Activated naive CD4-positive, alpha-beta T cell (primary cell): ENCODE measurements around the gene EBF3.

ENCODE experiments used
- DNase-seq, 4 experiments: peaks; one replicate each; lab custom pipeline; 2025; lab: John Stamatoyannopoulos, UW

The EBF3 gene

DNA sequence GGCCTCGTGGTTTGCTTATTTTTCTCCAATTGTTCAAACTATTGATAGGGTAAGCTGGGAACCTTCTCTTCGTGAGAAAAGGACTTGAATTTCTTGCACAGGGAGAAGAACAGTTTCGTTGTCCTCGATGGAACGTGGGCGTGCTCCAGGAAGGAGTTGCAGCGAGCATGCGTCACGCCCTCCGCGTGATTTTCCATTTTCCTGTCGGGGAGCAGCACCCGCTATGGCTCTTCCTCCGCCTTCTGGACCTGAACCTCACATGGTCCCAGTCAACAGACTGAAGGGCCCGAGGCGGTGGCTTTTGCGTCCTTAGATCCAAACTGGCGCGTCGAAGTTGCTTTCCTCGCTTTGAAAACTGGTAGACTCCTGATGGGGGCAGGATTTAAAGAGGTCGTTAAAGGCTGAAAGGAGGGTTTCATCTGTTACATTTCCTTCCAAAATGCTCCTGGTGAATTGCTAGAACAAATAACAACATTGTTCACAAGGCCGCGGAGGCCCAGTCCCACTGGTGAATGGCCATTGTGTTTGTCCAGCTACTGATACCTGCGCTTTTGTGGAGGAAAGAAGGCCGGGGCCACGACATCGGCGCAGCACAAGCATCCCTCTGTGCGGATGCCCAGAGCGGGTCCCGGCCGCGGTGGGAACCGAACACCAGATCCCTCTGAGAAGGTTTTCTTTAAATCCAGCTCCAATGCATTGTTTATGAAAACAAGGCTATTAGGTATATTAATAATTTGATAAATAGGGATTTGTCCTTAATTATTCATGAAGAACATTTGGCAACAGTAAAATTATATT is 75.9 kb downstream of the EBF3 start:
- no peak for DNase-seq

DNA sequence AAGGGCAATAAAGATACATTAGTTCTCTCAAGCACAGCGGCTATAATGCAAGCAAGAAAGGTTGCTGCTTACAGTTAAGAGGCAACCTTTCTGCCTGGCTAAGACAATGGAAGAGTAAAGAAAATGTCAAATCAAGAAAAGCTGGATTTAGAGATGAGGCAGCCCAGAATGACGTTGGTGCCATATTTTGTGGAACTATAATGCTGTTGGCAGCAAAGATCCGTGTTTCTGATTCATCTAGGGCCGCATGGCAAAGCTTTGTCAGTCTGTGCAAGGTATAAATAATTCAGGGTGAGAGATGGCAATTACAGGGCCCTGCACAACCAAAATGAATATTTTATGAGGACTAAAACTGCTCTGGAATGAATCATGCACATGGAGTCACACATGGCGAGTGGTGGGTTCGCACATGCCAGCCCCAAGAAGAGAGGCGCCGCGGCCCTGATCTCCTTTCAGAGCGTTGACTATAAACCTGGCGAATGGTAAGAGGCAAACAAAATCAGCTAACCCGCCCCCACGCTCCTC is 76.6 kb downstream of the EBF3 start:
- DNase-seq = no peak

DNA sequence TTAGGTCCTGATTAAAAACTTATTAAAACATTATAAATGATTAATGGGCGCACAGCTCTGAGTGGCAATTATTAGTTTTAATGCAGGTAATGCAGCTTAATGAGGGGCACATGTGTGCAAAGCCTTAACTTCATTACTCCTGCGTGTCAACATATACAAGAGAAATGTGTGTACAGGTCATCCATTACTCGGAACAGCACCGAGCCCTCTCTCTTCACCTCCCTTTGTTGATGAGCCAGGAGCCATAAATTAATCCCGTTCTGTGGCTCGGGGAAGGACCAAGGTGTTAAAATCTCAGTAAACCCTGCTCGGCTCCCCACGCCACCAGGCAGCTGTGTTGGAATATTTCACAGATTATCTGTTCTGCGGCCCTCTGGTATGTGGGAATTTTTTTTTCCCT is 77.8 kb downstream of the EBF3 start:
- no peak for DNase-seq

DNA sequence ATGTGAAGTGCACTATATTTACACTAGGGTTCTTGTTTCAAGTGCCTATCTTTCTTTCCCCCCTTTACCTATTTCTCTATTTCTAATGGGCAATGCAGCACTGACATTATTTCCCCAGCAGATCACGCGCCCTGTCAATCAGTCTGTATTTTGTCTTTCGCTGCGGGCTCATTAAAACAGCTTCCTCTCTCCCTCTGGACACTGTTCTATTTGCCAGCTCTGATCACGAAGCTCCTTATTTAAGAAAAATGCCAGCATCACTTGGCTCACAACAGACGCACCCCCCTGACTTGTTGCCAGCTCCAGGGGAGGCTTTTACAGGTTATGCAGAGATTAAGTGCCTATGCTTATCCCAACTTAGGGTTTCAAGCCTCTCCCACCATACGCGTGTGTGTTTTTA is 78.5 kb downstream of the EBF3 start:
- DNase-seq = no peak

DNA sequence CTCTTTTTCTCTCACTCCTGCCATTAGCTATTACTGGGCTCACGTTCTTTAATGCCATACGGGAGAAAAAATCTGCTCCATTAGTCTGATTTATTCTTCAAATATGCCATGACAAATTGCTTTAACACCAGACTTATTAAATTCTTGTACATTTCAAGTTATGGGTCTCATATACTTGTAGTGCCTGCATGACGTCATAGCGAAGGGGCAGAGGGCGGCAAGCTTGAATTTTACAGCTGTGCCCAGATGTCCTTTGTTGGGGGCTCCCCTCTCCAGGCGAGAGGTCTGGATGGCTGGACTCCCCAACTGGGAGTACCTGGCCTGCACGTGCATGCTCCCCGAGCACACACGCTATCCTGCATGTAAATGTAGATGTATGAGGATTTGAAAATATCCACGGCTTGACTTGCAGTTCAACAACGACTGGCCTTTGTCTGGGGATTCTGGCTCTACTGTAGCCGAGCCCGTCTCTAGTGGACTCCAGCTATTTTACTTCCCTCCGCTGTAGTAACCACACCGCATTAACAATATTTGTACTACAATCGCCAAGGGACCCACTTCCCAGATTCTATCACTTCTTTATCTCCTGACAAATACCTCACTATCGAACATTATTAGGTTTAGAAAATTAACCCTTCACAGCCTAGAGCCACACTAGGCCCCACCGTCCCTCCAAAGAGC is 79.5 kb downstream of the EBF3 start:
- DNase-seq = no peak

DNA sequence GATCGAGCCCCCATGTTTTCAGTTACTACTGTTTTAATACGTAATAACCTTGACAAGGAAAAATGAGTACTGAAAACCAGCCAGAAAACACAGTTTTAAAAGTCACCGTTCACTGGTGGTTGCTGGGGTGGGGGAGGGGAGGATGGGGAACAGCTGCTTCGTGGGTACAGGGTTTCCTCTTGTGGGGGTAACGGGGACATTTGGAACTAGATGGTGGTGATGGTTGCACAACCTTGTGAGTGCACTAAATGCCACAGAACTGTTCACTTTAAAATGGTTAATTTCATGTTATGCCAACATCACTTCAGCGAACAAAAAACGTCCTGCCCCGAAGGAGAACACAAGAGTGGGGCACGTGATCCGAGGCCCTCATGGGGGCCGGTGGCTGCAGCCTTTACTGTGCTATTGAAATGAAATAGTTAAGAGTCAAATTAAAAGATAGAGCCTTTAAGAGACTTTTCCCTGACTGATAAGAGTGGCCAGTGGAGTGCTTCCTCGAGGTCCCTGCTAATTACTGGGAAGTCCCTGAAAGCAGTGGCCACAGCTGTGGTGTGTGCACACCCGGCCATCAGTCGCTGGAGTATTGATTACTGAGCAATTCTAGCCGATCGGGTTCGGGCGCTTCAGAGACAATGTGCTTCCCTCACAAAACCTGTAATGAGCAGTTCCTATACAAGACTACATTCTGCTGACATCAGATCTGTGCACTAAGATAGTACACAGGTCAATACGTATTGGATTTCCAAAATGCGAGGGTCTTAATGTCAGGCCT is 80.3 kb downstream of the EBF3 start:
- DNase-seq = no peak

DNA sequence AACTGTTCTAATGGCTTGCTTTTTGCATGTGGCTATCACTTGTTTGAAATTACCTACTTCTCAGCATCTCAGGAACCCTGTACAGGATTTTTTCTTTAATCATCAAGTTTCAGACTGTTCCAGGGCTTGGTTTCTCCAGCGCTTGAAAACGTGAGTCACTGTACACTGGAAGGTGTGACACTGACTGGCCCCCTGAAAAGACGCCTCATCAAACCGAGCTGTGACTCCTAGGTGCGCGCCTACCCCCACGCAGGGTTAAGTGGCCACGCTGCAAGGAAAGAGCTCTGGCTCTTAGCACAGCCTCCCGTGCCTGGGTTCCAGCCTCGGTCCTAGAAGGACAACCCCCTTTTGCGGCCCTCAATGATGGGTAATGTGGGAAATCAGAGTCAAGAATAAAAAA is 81.0 kb downstream of the EBF3 start:
- DNase-seq = no peak

DNA sequence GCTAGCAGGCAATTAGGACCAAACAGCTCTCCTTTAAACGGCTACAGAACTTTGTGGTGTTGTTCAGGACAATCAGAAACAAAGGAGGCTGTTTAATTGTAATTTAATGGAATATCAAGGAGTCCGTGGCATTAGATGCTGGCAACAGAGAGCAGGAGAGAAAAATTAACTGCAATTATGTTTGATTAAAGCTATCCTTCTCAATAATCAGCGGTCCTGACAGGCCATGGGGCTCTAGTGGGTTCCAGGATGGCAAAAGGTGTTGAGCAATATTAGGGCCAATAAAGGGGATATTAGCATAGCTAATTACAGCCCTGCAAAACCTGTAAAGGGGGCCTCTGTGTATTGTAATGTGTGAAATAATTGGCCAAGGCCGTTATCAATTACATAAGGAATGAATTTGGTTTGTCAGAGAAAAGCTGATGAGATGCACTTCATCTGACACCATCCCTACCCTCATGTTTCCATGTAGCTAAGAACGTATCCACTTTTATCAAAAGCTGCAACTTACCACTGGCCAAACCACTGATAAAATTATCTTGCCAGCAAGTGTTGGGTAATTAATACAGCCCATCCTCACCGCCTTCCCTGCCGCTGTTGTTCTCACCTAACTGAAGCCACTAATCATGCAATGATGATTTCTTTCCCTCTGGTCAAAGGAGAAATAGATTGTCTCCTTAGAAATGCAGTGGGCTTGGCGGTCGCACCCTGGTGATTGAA is 81.6 kb downstream of the EBF3 start:
- DNase-seq = no peak

DNA sequence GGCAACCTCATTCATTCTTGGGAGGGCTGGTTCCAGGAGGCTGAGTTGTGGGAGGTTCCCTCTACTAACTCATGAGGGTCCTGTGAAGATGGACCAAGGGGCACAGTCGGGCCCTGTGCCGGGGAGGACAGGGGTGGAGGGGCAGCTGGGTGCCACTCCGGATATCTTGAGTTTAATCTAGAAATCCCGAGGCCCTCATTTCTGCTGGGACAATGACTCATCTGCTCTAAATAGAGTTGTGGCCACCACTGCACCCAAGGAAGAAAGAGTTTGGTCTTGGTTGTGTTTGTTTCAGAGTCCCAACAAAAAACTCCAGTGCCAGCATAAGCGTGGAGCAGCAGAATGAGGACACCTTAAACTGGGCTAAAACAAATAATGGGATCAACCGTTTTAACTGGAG is 82.4 kb downstream of the EBF3 start:
- DNase-seq = no peak

DNA sequence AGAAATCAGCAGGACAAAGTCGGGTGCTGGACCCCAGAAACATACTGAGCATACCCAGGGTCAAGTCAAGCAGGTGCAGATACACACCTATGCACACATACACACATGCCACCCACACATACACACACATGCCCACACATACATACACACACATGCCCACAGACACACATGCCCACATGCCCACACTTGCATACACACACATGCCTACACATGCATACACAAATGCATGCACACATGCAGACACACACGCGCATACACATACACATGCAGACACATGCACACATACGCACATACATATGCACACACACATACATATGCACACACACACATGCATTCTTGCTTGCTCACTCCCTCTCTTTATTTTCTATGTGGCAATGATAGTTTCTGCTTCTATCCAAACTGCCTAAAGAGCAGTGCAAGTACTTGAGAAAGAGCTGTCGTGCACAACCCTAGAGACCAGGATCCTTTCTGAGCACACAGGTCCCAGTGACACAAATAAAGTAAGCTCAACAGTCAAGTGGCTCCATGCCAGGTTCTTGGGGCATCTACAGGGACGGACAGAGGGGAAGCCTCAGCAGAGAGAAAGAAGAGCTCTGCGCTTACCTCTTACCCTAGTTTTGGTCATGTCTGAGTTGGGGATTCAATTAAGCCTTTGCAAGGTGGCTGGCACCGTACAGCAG is 83.7 kb downstream of the EBF3 start:
- DNase-seq = no peak

DNA sequence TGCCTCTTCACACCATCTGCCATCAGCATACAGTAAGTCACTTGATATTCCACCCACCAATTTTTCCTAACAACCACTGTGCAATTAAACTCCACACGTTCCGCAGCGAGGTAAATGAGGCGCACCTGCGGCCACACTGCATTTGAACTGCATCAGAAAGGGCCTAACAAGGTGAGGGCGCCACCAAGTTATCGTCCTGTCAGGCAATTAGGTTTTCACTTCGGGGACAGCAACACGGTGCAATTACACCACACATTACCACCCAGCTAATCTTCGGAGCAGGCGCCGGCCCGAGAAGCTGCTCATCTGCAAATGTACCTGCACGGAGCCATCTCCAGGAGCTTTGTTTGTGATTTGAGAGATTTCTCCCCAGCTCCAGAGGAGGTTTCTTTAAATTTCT is 84.4 kb downstream of the EBF3 start:
- no peak for DNase-seq

DNA sequence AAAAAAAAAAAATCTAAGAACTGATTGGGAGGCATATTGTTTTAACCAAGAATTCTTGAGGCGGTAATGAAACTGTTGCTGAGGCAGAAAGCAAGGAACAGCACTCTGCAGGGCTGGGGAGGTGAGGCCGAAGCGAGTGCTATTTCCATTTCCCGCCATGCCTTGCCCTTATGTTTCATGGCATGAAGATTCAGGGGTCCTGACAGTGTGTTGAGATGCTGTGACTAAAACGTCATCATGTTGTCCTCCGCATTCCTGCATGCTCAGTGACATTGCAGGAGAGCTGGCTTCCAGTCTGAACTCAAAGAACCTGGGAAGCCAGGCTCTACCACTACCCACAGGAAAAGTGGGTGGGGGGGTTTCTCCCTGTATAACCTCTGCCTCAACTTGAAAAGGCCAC is 85.2 kb downstream of the EBF3 start:
- no peak for DNase-seq

DNA sequence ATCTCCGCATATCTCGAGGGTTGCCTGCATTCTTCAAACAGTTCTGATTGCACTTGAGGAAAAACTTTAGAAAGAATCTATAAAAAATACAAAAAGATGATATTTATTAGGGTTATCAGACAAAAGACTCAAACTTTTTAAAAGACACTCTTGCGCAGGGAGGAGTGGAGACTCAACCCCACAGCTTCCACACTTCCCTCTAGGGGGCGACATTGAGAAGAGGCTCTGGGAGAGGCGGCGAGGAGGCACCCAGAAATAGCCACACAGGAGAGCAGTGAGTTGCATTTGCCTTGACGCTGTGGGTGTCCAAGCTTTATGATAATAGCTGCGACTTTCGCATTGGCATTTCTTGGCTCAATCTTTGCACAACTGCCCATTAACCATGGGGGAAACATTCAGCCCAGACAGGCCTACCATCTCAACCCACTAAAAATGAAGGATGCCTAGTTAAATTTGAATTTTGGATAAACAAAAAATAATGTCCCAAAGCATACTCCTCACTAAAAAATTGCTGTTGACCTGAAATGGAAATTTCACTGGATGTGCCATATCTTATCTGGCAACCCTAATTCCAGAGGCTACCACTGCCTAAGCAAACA is 86.2 kb downstream of the EBF3 start:
- no peak for DNase-seq

DNA sequence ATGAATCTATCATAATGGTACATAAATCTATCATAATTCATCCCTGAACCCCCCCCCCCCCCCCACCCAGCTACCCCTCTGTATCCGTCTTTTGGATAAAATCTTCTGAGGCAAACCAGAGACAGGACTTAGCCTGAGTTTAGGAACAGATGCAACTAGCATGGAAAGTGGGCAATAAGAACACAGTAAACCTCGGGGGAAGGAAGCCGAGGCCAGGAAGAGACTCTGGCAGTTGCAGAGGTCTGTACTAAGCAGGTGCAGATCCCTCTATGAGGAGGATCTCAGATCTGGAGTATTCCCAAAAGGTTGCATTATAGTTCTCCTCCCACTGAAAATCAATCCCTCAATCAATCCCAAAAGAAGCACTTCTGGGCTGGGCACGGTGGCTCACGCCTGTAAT is 87.2 kb downstream of the EBF3 start:
- DNase-seq = no peak

DNA sequence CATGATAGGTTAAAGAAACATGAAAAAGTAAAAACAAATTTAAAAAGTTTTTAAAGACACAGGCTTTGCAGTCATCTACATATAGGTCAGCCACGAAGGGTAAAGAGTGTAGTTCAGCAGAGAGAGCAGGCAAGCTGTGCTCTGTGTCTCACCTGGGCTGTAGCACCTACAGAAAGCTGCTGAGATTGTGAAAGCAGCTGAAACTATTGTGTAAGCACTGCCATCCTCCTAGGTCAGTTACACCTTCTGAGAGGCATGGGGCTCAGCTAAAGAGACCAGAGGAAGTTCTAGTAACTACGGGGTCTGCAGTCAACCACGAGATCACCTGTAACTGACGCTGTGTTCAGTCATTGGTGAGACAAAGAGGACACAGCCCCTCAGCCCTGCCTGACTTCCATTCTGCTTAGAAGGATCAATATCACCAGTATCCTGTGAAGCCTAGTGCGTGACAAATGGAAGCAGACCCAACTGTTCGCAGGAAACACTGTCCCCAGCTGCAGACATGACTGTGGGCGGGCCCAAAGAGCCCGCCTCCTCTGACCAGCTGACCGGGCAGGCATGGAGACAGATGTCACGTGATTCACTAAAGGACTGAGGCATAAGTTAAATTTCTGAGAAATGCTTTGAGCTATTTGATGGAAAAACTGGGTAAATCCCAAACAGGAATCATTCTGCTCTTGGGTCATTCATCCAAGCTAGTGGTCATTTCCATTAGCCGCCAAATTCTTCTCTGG is 87.9 kb downstream of the EBF3 start:
- no peak for DNase-seq

DNA sequence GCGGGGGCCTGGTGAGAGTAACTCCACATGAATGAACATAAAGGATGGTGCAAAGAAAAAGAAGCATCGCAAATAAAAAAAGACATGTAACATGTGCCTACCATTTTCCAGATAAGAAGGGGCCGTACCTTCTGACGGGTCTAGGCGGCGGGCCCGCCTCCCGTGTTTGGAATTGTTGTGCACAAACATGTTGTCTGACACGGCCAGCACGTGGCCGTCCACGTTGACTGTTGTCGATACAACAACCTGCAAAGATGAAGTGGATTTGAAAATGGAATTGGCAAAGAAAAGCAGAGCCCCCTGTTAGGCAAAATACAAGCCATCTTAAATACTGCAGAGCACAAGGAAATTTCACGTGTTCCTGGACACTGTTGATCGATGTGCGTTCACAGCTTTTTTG is 90.7 kb downstream of the EBF3 start:
- no peak for DNase-seq

DNA sequence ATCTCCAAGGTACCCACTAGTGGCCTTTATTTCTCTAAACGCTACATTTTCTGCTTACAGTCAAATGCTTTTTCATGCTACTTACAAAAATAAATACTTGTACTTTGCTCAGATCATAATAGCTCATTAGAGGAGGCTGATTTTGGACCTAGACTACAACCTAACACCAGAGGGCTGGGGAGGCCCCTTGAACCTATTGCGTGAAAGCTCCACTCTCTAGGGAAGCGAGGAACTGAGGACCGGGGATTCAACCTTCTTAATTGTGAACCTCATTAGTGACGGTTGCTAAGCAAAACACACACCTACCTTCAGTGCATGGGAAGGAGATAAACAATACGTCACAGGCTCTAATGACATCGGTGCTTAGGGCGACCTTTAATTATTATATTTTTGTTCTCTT is 92.1 kb downstream of the EBF3 start:
- DNase-seq = no peak

DNA sequence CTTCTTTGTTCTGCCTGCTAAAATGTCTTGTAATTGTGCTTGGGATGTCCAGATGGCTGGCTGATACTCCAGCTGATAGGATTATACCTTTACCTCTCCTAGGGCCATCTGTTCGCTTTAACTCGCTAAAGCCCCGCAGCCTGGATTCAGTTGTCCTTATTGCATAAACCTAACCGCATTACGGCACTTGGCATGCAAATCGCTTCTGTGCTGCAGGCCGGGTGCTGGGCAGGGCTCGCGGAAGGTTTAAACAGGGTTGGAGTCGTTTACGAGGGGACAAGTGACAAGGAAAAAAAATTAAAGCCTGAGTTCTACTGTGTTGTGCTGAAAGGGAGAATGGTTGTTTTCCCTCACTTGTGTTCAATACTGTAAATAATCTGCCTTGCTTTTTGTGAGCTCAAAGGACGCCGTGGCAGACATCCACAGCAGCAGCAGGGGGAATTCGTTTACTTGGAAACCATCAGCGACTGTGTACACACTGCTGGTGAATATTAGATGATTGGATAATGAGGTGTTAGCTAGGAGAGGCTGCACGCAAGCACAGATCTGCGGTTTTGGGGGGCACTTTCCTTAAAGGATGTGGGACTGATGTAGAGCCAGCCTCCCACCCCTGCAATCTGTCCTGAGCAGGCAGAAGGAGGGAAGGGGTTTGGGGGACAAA is 93.0 kb downstream of the EBF3 start:
- no peak for DNase-seq

DNA sequence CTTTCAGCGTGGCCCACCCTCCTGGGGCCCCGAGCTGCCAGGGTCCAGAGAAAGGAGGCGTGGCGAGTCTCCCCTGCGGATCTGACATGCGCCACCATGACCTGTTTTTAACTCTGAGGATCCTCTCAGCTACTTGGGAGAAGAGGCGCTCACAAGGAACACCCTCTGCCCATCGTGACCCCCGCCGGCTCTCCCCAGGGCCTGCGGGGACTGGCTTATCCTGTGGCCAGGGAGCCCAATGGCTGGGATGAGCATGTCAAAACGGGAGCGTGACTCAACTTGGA is 93.7 kb downstream of the EBF3 start:
- no peak for DNase-seq
